Skeletal muscle tissue (tissue), 4 donors: ENCODE measurements around the gene CLN5. TPM values are rescaled to one million over a fixed set of nuclear protein-coding genes. Genes with fewer than 3 reads are reported as not detected.

Experiments
- H3K27ac ChIP-seq: one replicate; pipeline ENCODE4 v1.7.0; 2013; ENCODE audit warnings: mild to moderate bottlenecking, low read depth, low read length, inconsistent platforms
- H3K27me3 ChIP-seq, 3 donors: one replicate each; pipeline ENCODE4 v1.7.0; 2013; ENCODE audit warnings: low read length in 3 of 3; ENCODE audit not compliant: control insufficient read depth in 3 of 3, insufficient read depth in 3 of 3
- H3K36me3 ChIP-seq, 3 donors: one replicate each; pipeline ENCODE4 v1.7.0; 2013; ENCODE audit warnings: low read length in 3 of 3; ENCODE audit not compliant: control insufficient read depth in 3 of 3, insufficient read depth in 3 of 3
- H3K4me1 ChIP-seq, 3 donors: one replicate each; pipeline ENCODE4 v1.7.0; 2013; ENCODE audit warnings: low read length in 3 of 3, mild to moderate bottlenecking in 3 of 3; ENCODE audit not compliant: control insufficient read depth in 3 of 3, insufficient read depth in 3 of 3
- H3K4me3 ChIP-seq, 3 donors: one replicate each; pipeline ENCODE4 v1.7.0; 2013; ENCODE audit warnings: low read length in 3 of 3
- H3K9ac ChIP-seq, 3 donors: one replicate each; pipeline ENCODE4 v1.7.0; 2013; ENCODE audit warnings: low read length in 3 of 3, mild to moderate bottlenecking in 3 of 3, moderate library complexity in 2 of 3, low read depth in 1 of 3
- H3K9me3 ChIP-seq, 3 donors: one replicate each; pipeline ENCODE4 v1.7.0; 2013; ENCODE audit warnings: low read length in 3 of 3; ENCODE audit not compliant: control insufficient read depth in 3 of 3
- total RNA-seq: library from RNA; depleted of rRNA; stranded (reverse); fragments of >200 nt; gene quantifications from one replicate; pipeline ENCODE4 v1.2.3, GENCODE V29; 2014
- donor health status: Osteomylitis.

Gene CLN5
- total RNA-seq, 1 donor from 2014 or later = 16.7 TPM

DNA sequence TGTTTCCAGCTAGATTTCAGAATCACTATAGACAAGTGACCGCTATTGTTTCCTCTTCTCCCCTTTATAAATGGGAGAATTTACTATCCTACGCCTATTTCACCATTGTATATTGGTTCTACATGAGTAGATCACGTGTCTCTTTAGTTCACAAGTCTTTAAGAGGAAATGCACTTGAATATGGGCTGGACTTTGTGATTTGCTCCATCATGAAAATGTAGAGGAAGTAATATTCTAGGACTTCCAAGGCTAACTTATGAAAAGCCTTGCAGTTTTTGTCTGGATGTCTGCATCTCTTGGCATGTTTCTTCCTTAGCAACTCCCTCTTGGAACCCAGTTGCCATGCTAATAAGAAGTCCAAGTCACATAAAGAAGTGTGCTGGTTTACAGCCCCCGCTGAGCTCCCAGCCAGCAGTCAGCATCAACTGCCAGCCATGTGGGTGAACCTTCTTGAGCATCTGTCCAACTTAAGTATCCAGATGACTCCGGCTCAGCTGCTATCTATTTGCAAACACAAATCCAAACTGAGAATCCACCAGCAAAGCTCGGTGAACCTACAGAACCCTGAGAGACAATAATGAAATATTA is 39.9 kb downstream of the CLN5 start:
- H3K36me3 ChIP-seq = no peaks in the 10 kb centered on the region
- H3K4me3 ChIP-seq = no peak overlapping the region
- no peak overlapping the region for H3K9ac ChIP-seq
- no peaks in the 10 kb centered on the region for H3K27me3 ChIP-seq
- H3K9me3 ChIP-seq = no peaks in the 10 kb centered on the region
- H3K4me1 ChIP-seq = peaks cover 7 to 11% (median 9%) of the 10 kb centered on the region in 3 donors
- H3K27ac ChIP-seq = no peak overlapping the region

DNA sequence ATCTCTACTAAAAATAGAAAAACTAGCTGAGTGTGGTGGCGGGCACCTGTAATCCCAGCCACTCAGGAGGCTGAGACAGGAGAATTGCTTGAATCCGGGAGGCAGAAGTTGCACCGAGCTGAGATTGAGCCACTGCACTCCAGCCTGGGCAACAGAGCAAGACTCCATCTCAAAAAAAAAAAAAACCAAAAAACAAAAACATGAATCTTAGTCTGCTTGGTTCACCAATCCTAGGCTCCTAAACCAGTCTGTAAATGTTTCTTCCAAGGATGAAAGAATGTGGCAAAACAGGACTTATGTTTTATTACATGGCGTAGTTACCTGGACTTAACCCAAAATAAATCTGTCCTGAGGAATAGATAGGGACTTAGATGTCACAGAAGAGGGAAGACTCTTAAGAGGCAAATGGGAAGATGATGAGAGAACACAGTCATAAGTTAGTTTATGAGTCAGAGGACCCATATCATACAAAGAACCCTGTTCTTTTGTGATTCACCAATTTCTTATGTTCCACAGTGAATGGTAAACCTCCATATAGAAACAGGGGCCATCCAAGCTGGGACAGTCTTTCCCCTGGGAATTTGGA is 41.9 kb downstream of the CLN5 start:
- no peak overlapping the region for H3K27ac ChIP-seq
- no peaks in the 10 kb centered on the region for H3K9me3 ChIP-seq
- H3K4me3 ChIP-seq = no peak overlapping the region
- no peak overlapping the region for H3K9ac ChIP-seq
- no peaks in the 10 kb centered on the region for H3K36me3 ChIP-seq
- no peaks in the 10 kb centered on the region for H3K27me3 ChIP-seq
- peaks cover 0 to 5% (median 0%) of the 10 kb centered on the region in 3 donors for H3K4me1 ChIP-seq

DNA sequence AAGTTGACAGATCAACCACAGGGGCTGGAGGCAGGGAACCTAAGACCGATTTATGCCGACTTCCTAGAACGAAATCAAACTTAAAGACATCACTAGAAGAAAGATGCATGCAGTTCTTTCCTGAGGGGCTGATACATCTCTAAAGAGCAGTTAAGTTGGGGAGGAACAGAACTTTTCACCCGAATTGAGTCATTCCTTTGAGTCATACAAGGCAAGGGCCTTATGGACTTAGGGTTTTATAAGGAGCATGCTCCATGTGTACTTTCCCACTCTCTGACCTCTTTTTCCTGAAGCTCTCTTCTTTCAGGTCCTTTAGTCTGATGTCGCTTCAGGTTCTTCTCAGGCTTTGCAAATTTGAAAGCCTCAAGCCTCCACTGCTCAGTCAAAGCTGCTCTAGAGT is 43.0 kb downstream of the CLN5 start:
- Histone ChIP-seq H3K27ac (no peak overlapping the region), H3K36me3 (no peaks in the 10 kb centered on the region), H3K4me3 (no peak overlapping the region), H3K4me1 (peaks cover 0 to 5% (median 0%) of the 10 kb centered on the region in 3 donors), H3K27me3 (no peaks in the 10 kb centered on the region), H3K9ac (no peak overlapping the region), H3K9me3 (no peaks in the 10 kb centered on the region)

DNA sequence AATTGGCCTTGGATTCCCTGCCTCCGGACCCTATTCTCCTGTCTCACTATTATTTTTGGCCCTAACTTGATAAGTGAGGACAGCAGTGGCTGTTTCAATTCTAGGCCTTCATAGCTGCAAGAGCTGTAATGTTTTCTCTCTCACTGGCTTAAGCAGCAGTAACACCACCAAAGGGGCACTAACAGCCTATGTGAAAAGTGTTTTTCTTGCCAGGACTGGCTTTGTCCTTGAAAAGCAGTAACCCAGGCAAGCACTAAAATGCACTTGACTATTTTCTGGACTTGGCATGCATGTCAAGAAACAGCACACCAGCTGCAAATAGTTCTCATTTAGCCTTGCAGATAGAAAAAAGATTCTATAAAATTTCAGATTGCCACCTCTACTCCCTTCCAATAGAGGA is 44.4 kb downstream of the CLN5 start:
- Histone ChIP-seq H3K9ac (no peak overlapping the region), H3K36me3 (no peaks in the 10 kb centered on the region), H3K4me3 (no peak overlapping the region), H3K9me3 (no peaks in the 10 kb centered on the region), H3K27me3 (no peaks in the 10 kb centered on the region), H3K4me1 (peaks cover 0 to 5% (median 0%) of the 10 kb centered on the region in 3 donors), H3K27ac (no peak overlapping the region)

DNA sequence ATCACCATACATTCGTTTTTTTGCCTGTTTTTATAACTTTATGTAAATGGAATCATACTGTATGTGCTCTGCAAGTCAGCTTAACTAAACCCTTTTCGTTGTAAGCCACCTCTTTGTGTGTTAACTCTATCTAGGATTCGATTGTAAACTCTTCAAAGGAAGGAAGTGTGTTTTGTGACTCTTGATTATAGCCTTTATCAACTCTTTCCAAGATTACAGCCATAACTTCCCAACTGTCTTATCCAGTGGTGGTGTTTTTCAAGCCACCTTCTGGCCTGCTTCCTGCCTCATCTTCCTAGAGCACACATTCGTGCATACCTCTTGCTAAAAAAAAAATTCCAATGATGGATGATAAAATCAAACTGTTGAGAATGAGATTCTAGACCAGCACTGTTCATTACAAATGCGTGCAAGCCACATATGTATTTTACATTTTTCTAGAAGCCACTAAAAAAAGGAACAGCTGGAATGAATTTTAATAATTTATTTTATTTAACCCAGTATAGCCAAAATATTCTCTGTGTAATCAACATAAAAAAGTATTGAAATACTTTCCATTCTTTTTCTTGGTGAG is 47.1 kb downstream of the CLN5 start:
- Histone ChIP-seq H3K4me3 (no peak overlapping the region), H3K9ac (no peak overlapping the region), H3K27ac (no peak overlapping the region), H3K4me1 (peaks cover 0 to 5% (median 0%) of the 10 kb centered on the region in 3 donors), H3K27me3 (no peaks in the 10 kb centered on the region), H3K9me3 (no peaks in the 10 kb centered on the region), H3K36me3 (peaks cover 0 to 6% (median 0%) of the 10 kb centered on the region in 3 donors)

DNA sequence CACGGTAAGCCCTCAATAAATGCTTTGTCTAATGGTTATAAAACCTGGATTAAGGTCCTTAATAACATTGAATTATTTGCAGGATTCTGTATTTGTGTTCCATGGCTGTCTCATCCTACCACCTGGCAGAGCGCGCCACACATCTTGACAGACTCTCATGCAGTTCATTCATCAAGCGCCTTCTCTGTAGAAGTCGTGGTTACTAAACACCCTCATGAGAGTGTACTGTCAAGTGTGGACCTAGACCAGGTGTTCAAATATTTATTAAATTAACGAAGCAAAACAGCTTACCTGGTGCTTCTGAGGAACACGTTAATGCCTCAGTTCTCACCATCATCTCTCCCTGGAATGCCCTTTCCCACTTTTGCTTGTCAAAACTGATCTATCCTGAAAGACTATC is 48.2 kb downstream of the CLN5 start:
- no peaks in the 10 kb centered on the region for H3K27me3 ChIP-seq

DNA sequence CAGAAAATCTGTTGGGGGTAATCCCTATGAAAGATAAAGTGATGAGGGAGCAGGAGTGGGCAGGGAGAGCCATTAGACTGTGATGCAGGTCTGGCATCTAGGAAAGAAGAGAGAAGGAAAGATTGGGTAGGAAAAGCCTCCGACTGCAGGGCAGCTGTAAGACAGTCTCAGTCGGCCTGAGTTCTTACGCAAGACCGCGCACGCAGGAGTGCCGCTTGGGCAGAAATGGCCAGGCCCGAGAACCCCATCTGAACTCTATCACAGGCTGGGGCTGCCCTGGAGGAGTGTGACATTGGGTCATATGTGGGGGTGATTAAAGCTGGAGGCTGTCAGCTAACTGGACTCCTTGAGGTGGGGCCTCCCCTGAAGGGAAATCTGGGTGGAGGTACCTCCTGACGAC is 49.0 kb downstream of the CLN5 start:
- Histone ChIP-seq H3K27me3 (no peaks in the 10 kb centered on the region), H3K4me1 (peaks cover 0 to 5% (median 0%) of the 10 kb centered on the region in 3 donors), H3K36me3 (peaks cover 0 to 14% (median 4%) of the 10 kb centered on the region in 3 donors), H3K9ac (no peak overlapping the region), H3K27ac (no peak overlapping the region), H3K9me3 (no peaks in the 10 kb centered on the region), H3K4me3 (no peak overlapping the region)

More for the DNA sequence above, 48.2 kb downstream of the CLN5 start:
- H3K36me3 ChIP-seq = peaks cover 0 to 12% (median 2%) of the 10 kb centered on the region in 3 donors
- H3K4me1 ChIP-seq = peaks cover 0 to 5% (median 0%) of the 10 kb centered on the region in 3 donors
- no peaks in the 10 kb centered on the region for H3K9me3 ChIP-seq
- no peak overlapping the region for H3K4me3 ChIP-seq
- no peak overlapping the region for H3K9ac ChIP-seq
- no peak overlapping the region for H3K27ac ChIP-seq

DNA sequence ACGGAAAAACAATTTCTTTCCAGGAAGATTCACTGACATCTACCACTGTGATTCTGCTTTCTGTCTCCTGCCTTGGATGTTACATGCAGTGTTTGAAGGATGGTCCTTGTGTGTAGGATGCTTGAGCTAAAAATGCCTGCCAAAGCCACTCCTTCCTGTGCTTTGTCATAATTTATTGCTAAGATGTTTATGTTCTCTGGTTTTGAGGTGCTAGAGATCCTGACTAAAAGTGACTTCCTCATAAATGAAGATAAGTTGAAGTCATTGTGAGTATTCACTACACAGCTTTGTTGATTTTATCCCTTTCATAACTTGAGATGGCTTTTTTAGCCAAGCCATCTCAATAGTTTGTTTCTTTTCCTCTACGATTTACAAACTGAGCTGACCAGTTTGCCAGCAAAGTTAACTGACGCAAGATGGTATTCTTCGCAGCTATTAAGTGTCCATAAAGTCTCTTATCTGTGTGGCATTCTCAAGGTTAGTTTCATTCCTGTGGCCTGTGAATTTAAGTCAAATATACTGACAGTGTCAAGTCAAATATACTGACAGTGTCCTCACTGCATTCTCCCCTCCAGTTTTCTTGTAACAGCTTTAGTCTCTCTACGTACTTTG is 50.8 kb downstream of the CLN5 start:
- H3K9ac ChIP-seq = no peak overlapping the region
- no peaks in the 10 kb centered on the region for H3K27me3 ChIP-seq
- H3K4me1 ChIP-seq = no peaks in the 10 kb centered on the region
- no peak overlapping the region for H3K27ac ChIP-seq
- H3K9me3 ChIP-seq = no peaks in the 10 kb centered on the region
- no peak overlapping the region for H3K4me3 ChIP-seq
- peaks cover 0 to 15% (median 14%) of the 10 kb centered on the region in 3 donors for H3K36me3 ChIP-seq

DNA sequence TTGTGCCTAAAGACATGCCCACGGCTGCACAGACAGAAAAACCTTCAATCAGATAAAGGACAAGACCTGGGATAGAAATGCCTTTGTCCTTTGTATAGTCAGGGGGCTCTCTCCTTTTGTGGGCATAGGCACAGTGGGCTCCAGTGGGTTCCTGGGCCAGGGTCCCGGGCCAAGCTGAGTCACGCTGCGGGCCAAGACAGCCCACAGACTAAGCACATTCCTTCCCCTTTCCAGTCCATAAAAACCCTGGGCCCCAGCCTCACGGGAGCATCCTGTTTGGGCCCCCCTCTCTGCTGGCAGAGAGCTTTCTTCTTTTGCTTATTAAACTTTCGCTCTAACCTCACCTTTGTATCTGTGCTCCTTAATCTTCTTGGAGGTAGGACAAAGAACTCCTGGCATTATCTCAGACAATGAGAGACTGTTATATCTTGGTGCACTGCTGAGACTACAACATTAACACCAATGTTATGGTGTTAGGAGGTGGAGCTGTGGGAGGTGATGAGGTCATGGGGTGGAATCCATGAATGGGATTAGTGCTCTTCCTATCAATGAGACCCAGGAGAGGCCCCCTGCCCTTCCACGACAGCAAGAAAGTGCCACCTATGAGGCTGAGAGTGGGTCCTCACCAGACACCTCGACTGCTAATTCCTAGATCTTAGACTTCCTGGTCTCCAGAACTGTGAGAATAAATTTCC is 55.9 kb downstream of the CLN5 start:
- no peak overlapping the region for H3K4me3 ChIP-seq

More for the DNA sequence above, 55.9 kb downstream of the CLN5 start:
- Histone ChIP-seq H3K27ac (no peak overlapping the region), H3K27me3 (no peaks in the 10 kb centered on the region), H3K9me3 (no peaks in the 10 kb centered on the region), H3K4me1 (peaks cover 7 to 13% (median 12%) of the 10 kb centered on the region in 3 donors), H3K36me3 (peaks cover 4 to 40% (median 34%) of the 10 kb centered on the region in 3 donors), H3K9ac (no peak overlapping the region)
